ENCODE data around the gene CLASP1. TPM values are rescaled to one million over a fixed set of nuclear protein-coding genes. Genes with fewer than 3 reads are reported as not detected.

CLASP1 gene
- total RNA-seq, result 40.1 and 47.1 TPM in 2 replicates

DNA sequence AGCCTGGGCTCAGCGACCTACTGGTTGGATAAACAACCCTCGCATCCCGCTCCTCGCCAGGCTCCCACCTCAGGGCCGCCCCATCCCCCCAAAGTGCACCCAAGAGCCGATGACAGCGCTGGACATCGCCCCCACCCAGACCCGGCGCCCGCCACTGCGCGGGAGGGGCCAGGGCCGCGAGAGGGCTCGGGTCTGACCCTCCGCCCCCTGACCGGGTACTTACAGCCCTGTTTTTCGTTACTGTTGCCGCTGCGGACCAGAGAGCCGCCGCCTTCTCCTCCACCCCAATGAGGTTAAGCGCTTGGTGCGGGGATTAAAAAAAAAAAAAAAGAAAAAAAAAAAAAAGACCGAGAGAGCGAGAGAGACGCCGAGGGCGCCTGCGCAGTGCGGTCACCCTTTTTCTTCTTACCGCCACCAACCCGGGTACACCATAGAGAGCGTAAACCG, at the start of gene CLASP1:
Gene CLASP1, minus strand, starts transcription at position 314 of the 447 bp plus-strand sequence. CDS start 43,567 bp downstream, outside the sequence.

Small RNAs within 50 kb of the gene (small RNA-seq; reads per million reads assigned to genes)
- gene RF00019, result not detected
- 786 reads per million, percentile 99 among the genes with 10 or more reads in this experiment for gene RNU4ATAC

Other genes with a start within 250 kb of the CLASP1 start
- under 0.01 TPM in 1 of 2 replicates, not detected in the other for gene RNU4ATAC, start 118.6 kb downstream of the CLASP1 start, total RNA-seq
- 54.7 and 58.5 TPM in 2 replicates for gene NIFK, start 87.4 kb upstream of the CLASP1 start, total RNA-seq
- gene TSN, start 106.2 kb upstream of the CLASP1 start, total RNA-seq, result 35.3 and 47.3 TPM in 2 replicates

Measured in subcutaneous preadipocyte (primary cell).